HG03196 (cell line): ENCODE results near the gene MAP1LC3B.
A peak's percentile ranks its signal among the peaks of the same experiment; 100 is the strongest.
"Not testable (repeated sequence)": the region's sequence is repeated elsewhere in the genome, so short reads cannot be mapped to it uniquely, and the experiment has no call there.

Experiments
- ATAC-seq: cut with Tn5 transposase; IDR thresholded peaks from one replicate; pipeline ENCODE4 v1.9.1; 2021; ENCODE audit not compliant: unreplicated experiment

The MAP1LC3B gene

GRCh38 chr16:87380403-87380802 is 11.7 kb upstream of the MAP1LC3B start:
- ATAC-seq: no peak

GRCh38 chr16:87380881-87381280 is 11.3 kb upstream of the MAP1LC3B start:
- no peak for ATAC-seq

GRCh38 chr16:87382023-87382785 is 9.9 kb upstream of the MAP1LC3B start:
- ATAC-seq: no peak

- peak; percentile 44 for ATAC-seq
These were observed 8.5 kb upstream of the MAP1LC3B start, which contains the start of gene FBXO31 for GRCh38 chr16:87383505-87384161. TSS of gene FBXO31 (minus strand) at chr16:87383776. CDS start at chr16:87383744, 32 bp downstream.

GRCh38 chr16:87384162-87384874 is 7.8 kb upstream of the MAP1LC3B start:
- peak; percentile 13 for ATAC-seq

GRCh38 chr16:87384875-87385167 is 7.3 kb upstream of the MAP1LC3B start:
- ATAC-seq: not testable (repeated sequence)

- peak; percentile 41 for ATAC-seq
These were observed 4.0 kb upstream of the MAP1LC3B start for GRCh38 chr16:87387942-87388817.

GRCh38 chr16:87388818-87389134 is 3.4 kb upstream of the MAP1LC3B start:
- no peak for ATAC-seq

GRCh38 chr16:87389245-87389644 is 2.9 kb upstream of the MAP1LC3B start:
- ATAC-seq: no peak

- ATAC-seq: not testable (repeated sequence)
These were observed 2.2 kb upstream of the MAP1LC3B start for GRCh38 chr16:87389914-87390313.

- no peak for ATAC-seq
These were observed 1.4 kb upstream of the MAP1LC3B start for GRCh38 chr16:87390641-87391323.

- ATAC-seq: no peak
These were observed 699 bp upstream of the MAP1LC3B start for GRCh38 chr16:87391324-87391949.

GRCh38 chr16:87392821-87393679 is 914 bp downstream of the MAP1LC3B start:
- no peak for ATAC-seq

GRCh38 chr16:87393680-87394055 is 1.5 kb downstream of the MAP1LC3B start:
- no peak for ATAC-seq

GRCh38 chr16:87395181-87395842 is 3.2 kb downstream of the MAP1LC3B start:
- no peak for ATAC-seq

- no peak for ATAC-seq
These were observed 12.9 kb downstream of the MAP1LC3B start for GRCh38 chr16:87404764-87405625.

- ATAC-seq: no peak
These were observed 14.5 kb downstream of the MAP1LC3B start for GRCh38 chr16:87406495-87407088.
